SIG-M5 treated with dmso at 0.1 percent for 504 hours (cell line): ENCODE measurements around the gene MEF2C.

Experiments
- DNase-seq: peaks from one replicate; lab custom pipeline; 2025; ENCODE audit not compliant: unreplicated experiment; lab: John Stamatoyannopoulos, UW

The MEF2C gene

DNA sequence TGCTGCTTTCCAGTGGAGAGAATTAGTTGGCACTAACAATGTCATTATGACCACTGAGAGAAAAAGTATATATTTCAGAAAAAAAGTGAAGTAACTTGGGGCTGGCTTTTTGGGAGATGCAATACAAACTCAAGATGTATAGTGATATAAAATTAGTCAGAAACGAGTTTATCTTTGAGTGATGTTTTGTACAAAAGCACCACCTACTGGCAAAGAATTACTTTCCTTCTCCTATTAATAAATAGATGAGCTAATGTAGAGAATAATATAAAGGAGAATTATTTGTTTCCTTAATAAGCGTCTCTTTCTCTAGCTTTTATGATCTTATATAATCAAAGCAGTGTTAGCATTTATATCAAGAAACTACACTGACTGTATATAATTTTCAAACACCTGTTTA is 158.8 kb downstream of the MEF2C start:
- peak; percentile 44 for DNase-seq

DNA sequence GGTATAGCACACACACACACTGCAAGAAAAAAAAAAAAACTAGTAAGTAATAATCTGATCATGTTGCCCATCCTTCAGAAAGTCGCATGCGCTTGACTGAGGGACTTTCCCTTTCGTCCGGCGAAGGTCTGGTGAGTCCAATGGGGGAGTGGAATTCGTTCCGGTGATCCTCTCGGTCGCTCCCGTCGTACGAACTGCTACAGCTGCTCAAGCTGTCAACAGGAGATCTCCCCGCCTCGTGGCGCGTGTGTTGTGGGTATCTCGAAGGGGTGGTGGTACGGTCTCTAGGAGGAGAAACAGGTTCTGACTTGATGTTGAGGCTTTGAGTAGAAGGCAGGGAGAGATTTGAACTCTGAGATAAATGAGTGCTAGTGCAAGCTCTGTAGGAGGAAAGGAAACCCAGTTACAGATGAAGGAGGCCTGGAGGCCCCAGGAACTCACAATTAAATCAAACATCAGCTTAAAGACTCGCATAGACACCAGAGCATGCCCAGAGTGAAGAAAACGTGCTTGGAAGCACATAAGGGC is 160.4 kb downstream of the MEF2C start:
- DNase-seq, result no peak

DNA sequence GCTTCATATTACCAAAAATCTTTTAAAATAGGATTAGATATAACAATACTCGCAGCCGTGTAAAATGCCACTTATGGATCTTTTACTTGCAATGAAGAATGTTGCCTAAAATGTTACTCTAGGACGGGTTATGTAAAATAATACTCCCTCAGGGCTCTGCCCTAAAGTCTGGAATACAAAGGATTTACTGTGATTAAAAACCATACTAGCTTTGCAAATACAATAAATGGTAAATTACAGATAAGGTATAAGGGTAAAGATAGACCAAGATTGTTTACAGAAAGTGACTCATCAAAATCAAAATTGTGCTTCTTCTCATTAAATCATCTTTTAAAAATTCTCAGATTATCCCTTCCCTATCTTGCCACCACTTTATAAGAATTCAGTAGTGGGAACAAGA is 163.6 kb downstream of the MEF2C start:
- no peak for DNase-seq

DNA sequence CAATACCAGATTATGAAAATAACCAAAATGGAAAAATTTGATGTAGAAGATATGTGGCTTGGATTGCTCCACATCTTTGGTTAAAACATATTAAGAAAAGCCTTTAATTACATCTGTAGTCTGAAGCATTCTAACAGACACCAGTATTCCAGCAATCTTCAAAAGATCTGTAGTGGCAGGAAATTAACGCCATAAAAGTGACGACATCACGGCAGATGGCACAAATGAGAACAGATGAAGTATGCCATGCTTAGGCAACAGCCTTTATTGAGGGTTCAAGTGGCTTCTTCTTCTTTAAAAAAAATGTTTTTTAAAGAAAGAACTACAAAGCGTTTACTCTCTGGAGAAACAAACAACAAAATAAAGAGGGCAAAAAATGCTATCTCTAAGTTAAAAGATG is 164.2 kb downstream of the MEF2C start:
- no peak for DNase-seq

DNA sequence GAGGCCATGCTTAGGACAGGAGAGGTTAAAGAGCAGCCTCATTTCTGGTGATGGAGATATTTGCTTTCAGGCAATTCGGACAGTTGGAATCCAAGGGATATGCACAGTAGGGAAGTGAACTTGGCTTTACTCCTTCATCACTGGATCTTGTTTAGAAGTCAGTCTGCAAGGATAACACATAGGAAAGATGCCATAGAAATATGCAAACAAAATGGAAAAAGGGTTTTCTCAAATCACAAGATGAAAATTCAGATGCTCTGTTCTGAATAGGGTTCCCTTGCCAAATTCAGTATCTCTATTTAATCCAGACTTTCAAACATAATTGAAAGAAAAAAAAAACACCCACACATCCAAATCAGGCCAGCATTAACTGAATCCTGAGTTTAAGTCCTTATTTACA is 166.9 kb downstream of the MEF2C start:
- DNase-seq, result no peak

DNA sequence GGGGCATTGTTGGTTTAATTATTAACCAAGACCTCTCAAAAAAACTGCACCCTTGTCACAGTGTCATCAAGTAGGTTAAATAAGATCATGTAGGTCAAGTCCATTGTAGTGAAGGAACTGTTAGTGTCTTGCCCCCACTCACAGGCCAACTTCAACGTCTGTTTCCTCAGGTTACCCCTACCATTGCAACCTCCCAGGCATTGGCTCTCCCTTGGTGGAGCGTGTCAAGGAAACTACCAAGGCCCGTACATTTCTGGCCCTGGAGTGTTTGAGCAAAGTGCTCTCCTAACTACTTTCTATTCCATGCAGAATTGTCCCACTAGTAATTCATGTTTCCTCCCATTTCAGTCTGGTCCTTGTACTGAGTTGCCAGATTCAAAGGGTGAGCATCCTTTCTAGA is 167.5 kb downstream of the MEF2C start:
- no peak for DNase-seq

DNA sequence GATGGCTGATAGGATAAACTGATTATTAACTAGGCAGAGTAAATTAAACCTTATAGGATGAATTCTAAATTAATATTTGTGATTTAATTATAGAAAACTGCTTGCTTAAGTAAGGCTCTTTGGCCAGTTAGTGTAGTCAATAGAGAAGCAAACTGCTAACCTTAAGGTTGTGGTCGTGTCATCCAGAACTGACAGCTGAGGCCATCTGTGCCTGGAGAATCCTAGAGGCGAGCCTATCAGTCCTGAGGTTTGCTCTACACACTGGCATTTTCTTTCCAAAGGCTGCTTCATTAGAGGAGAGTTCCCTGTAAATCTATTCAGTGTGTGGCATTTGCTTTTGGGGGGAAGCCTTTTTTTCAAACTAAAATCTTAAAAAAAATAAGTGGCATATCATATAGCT is 169.2 kb downstream of the MEF2C start:
- DNase-seq, result no peak

DNA sequence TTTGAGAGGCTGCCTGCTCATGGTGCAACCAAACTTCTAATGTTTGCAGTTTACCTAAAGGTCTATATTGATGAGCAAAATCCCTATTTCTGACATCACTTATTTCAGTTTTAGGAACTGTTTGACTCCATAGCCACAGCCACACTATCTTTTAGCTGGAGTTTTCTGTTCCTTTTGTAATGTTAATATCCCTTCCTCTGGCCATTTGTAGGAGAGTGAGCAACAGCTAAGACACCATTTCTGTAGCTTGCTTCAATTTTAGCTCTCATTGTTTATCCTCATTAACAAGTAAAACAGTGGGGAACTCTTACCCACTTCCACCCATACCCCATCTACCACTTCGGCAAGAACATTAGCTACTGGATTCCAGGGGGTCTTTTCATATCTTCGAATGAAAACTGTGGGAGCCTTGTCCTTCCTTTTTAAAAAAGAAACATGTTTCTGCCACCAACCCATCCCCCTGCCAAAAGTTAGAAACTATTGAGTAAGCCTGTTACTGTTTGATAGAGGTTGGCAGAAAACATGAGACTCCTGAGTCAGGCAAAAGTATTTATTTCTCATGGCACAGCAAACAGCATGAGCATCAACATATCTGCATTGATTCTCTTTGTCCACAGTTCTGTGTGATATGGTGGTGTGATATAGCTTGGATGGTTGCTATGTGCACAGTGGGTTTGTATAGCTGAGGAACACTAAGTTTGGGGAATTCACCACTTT is 174.1 kb downstream of the MEF2C start:
- DNase-seq, result no peak

DNA sequence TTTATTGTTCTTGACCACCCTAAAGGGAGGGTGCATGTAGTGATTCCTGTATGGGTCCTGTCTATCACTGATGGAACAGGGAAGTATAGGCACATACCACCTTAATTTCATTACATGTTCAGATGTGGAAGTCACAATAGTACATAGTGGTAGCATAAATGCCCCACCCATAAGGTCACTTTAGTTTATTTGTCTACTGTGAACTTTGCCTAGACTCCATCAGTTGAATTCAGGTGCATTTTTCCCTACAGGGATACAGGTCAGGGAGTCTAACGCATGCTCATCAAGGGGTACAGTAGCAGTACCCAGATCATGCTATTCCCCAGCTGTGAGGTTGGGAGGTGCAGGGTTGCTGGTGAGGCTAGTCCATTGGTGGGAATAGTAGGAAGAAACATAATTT is 175.0 kb downstream of the MEF2C start:
- no peak for DNase-seq

DNA sequence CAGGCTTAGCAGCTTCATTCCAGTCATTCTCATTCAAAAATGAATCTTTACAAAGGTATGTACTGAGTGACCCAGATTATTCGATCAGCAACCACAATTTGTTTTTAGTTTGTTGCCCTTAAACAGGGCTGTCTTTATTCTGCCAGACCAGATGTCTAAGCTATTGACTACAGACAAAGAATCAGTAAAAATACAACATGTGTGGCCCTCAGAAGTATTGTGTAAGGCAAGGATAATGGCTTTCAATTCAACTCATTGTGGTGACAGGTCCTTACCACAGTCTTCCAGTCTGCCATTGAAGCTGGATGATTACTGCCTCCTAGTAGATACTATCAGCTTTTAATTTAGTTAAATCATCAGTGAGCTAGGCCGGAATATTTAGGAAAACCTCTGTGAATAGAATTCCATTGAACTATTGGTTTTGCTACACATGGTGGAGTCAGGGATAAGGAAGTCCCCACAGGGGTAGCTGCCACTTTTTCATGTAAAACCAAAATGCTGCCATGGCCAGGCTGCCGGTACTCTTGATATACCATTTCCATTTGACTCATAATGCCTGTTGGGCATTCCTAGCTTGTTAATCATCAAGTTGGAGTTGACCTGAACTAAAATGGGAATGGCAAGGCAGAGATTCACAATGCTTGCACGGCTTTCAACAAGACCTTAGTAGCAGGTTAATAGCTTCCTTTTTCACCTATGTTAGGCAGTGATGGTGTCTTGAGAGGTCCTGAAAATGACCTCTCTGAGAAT is 175.6 kb downstream of the MEF2C start:
- DNase-seq, result no peak

DNA sequence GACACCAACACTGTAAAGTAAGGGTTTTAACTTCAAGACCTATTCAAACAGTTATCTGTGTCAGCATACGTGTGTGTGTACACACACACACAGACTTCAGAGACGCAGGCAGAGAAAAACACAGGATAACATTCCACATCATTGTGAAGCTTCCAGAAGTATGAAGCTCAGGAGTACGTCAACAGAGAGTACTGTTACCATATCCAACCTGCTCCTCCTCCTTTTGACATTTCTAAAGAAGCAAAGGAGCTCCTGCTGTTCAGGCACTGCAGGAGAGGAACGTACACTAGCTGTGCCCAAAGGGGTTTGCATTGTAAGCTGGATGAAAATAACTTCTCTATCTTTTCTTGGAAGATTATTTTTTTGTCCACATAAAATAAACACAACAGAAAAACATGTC is 180.7 kb downstream of the MEF2C start:
- DNase-seq, result no peak

DNA sequence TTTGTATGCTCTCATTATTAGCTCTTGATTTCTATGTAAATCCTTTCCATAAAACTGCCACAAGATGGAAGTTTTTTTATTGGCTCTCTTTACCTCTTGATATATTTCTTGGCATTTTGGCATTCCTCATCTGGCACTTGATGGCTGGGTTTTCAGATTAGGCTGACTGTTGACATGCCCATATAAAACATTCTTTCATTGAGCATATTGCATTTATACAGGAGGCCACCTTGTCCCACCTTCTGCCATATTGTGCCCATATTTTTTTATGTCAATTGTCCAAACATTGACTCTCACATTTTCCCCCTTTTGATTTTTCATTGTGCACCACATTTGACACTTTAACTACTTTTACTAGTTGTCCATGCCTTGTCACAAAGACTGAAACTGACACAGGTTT is 182.9 kb downstream of the MEF2C start:
- DNase-seq, result no peak

DNA sequence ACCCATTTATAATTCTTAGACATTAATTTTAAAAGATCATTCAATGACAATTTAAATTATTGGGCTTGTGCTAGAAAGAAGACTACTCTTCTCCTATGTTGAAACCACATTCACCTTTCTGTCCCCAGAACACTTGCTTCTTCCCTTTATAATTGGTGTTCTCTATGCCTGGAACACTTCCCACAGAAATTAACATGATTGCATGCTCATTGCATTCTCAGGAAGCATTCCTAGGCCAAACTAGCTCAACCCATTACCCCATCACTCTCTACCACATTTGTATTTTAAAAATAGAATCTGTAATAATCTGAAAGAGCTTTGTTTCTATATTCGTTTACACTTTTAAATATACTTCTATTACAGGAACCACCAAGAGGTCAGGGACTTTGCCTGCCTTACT is 184.7 kb downstream of the MEF2C start:
- DNase-seq, result no peak

DNA sequence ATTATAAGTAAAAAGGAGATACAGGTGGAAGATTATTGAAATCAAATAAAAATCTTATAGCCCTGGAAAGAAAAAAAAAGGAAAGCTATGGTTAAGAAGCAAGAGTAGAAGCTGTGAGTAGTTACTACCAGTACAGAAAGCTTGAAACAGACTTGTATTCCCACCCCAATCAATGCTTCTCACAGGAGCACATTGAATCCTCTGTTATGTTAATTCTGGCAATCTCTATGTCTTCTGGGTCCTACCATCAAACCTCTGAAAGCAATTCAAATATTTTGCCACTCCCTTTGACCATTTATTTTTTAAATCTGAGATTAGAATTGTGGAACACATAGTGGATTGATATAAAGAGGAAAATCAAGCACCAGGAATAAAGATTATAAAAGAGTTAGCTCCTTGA is 186.5 kb downstream of the MEF2C start:
- no peak for DNase-seq

DNA sequence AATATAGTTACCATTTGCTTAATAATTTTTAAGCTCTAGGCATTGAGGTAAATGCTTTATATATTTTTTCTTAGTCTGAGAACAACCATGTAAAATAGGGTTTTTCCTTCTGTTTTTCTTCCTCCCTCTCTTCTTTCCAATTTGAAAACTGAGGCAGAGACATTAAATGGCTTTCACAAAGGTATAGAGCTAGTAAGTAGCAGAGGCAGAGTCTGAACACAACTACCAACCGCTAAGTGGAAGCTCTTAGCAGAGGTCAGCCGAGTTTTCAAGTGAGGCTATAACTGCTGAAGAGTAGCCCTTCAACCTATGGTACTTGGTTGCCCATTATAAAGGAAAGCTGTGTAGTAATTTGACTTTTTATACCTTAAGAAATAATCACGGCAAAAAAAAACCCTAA is 187.1 kb downstream of the MEF2C start:
- no peak for DNase-seq

DNA sequence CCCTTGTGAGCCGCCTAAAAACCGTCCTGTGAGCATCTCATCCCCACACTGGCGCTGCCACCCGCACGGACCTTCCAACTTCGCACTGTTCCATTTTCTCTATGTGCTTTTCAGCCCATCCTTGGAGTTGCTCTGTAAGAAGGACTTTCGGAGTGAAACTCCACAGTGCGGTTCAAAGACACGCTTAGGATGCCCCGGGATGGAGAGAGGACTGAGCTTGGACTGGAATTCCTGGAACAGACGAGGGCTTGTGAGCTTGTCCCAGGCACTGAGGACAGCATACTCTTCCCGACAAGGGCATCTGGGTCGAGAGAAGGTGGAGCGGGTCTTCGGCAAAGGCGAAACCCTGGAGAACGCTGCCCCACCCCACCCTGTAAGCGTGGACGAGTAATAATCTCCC is 187.8 kb downstream of the MEF2C start:
- no peak for DNase-seq

DNA sequence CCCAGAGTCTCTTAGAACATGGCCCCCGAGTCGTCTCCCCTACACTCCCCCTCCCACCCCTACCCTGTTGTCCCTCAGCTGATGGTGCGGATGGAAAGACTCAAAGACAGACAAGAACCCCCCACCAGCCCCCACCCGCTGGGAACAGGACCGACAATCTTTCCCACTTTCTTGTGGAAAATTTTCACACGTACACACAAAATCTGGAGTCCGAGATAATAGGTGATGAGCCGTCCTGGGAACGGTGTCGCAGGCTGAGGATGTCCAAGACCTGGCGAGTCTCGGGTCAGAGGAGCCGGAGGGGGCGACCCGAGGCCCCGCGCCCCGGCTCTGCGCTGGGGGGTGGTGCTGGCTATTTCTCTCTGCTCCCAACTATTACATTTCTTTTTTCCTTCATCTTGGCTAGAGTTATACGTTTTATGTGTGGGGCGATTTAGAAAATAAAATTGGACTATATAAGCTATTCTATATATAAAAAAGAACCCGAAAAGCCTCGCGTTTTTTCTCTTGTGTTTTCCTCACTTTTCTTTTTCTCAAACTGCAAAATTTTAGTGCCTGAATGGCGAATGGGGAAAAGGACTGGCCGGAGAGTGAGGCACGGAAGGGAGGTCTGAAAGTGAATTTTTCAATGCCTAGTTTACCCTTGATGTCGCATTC is 188.8 kb downstream of the MEF2C start:
- DNase-seq, result no peak

DNA sequence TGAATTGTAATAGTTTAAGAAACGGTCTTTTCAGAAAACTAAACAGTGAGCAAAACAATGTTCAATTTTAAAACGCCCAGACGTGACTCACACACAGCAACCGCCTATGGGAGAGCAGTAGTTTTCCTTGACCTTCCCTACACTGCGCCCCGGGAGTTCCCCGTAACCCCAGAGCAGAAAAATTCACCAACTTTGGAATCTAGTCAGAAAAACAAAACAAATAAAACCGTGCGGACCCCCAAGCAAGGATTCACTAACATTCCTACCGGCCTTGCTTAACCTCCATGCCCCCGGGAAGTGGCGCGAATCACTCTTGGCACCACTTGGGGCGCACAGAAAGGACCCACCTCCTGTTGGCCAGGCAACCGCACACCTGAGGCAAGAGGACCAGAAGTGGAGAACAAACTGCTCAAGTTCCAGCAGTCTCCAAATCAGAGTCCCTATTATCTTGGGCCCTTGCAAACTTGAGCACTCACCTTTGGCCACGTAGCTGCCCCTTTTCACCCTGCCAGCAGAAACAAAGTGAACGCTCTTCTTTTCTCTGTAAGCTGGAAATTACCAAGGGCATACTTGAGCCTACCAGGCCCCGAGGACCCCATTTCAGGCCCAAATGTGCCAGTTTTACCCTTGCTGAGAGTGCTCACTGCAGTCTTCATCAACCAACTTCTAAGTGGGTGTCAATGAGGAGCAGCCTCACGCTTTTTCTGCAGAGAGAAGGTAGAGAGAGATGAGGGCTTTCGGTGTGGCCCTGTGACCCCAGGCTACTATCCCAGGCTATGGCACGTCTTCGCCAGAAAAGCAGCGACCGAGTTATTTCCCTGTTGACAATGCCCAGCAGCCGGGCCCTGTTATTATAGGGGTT is 189.7 kb downstream of the MEF2C start:
- DNase-seq, result no peak

DNA sequence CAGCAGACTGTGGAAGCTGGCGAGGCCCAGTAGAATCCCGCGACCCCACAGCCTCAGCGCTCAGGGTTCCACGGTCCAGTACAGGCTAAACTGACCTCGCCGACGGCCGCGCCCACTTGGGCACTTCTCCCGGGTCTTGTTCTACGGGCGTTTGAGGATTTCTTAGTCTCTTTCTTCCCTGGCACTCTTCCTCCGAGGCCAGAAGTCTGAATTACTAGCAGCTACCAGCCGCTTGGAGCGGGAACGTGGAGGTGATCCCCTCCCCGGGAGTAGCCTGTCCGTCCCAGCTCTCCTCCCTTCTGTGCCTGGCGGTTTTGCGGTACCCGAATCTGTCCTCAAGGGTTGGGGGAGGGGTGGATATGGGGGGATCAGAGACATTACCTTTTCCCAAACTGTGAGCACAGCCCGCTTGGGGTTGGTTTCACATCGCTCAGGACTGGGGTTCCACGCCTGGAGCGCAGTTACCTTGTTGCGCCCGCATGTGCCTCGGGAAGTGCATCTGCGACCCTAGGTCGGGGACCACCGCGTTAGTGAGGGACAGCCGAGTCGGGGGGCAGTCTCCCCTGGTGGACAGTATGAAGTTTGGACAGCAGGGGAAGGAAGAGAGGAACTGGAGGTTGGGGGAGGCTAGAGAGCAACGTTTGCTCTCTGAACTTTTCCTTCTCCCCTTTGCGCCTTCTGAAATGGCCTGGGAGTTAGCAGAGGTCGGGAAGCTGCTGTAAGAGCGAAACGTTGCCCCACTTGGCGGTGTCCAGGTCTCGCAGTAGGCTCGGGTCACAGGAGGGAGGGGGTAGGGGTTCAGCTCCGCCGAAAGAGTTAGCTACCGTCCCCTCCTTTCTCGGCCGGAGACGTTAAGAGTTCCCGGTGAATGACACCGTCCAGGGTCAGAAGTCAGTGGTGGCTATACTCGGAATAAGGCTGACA is 190.8 kb downstream of the MEF2C start:
- DNase-seq, result no peak

DNA sequence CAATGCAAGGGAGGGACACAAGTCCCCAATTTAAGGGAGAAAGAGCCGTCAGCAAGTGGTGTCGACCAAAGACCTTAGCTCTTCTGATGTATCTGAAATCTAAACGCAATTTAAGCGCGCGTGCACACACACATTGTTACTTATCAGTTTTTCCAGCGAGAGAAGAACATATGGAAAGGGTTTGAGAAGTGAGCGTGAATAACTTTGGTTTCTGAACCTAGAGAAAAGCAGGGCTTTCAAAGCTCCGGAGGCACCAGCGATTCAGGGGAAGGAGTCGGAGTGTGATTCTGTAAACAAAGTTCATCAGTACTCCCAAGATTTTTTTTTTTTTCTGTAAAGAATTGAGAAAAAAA is 191.8 kb downstream of the MEF2C start:
- no peak for DNase-seq
